PC-9 (cell line): ENCODE measurements around the gene EYA3. TPM values are rescaled to one million over a fixed set of nuclear protein-coding genes. Genes with fewer than 3 reads are reported as not detected.

Experiments
- BruUV-seq: library from RNA; stranded (reverse); fragments of 400-500 nt; replicated peaks from 2 replicates; lab custom pipeline; 2021; lab: Mats Ljungman, UMichigan
- CTCF ChIA-PET: fragments of 300-600 bp; sonication (Branson Sonifier 250); formaldehyde crosslinking; loops from one replicate; lab custom pipeline; 2022; ENCODE audit warnings: antibody characterized with exemption; lab: Charles Lee
- POLR2A ChIA-PET: fragments of 300-600 bp; sonication (Branson Sonifier 250); formaldehyde crosslinking; loops from one replicate; lab custom pipeline; 2022; ENCODE audit warnings: antibody characterized with exemption; ENCODE audit not compliant: unreplicated experiment; lab: Charles Lee
- DNase-seq, 2 experiments: peaks; one replicate each; pipeline versions ENCODE4 v3.0.0 to v3.0.0-alpha.2; 2015 to 2022; ENCODE audit warnings: mixed read lengths in 1 of 2
- H2AFZ ChIP-seq: fragments of 200-600 bp; sonication (generic); 2 replicates; pipeline ENCODE4 v1.8.1; 2017; ENCODE audit warnings: antibody characterized with exemption
- H3F3A ChIP-seq: fragments of 200-600 bp; sonication (generic); 2 replicates; pipeline ENCODE4 v1.8.1; 2017; ENCODE audit warnings: antibody characterized with exemption, mild to moderate bottlenecking, low read depth; ENCODE audit not compliant: insufficient read depth
- H3K27ac ChIP-seq: fragments of 200-600 bp; sonication (generic); 2 replicates; pipeline ENCODE4 v1.6.1; 2016; ENCODE audit warnings: mixed run types
- H3K27me3 ChIP-seq: fragments of 200-600 bp; sonication (generic); 2 replicates; pipeline ENCODE4 v1.6.1; 2016; ENCODE audit warnings: low read depth, mixed run types; ENCODE audit not compliant: insufficient read depth
- H3K36me3 ChIP-seq: fragments of 200-600 bp; sonication (generic); 2 replicates; pipeline ENCODE4 v1.6.1; 2016; ENCODE audit warnings: low read depth, mixed run types
- H3K4me1 ChIP-seq: fragments of 200-600 bp; sonication (generic); replicated peaks from 2 replicates; pipeline ENCODE4 v1.6.1; 2016; ENCODE audit warnings: mixed run types; ENCODE audit not compliant: insufficient read depth
- H3K4me2 ChIP-seq: fragments of 200-600 bp; sonication (generic); 2 replicates; pipeline ENCODE4 v1.6.1; 2017; ENCODE audit warnings: mixed run types
- H3K4me3 ChIP-seq: fragments of 200-600 bp; sonication (generic); 2 replicates; pipeline ENCODE4 v1.6.1; 2016; ENCODE audit warnings: mixed run types
- H3K79me2 ChIP-seq: fragments of 200-600 bp; sonication (generic); 2 replicates; pipeline ENCODE4 v1.6.1; 2017; ENCODE audit warnings: low read depth, mixed run types
- H3K9me2 ChIP-seq: fragments of 200-600 bp; sonication (generic); 2 replicates; pipeline ENCODE4 v1.8.1; 2017; ENCODE audit warnings: mild to moderate bottlenecking; ENCODE audit not compliant: insufficient read depth
- H3K9me3 ChIP-seq: fragments of 200-600 bp; sonication (generic); 2 replicates; pipeline ENCODE4 v1.8.1; 2016; ENCODE audit warnings: low read depth; ENCODE audit not compliant: insufficient read depth
- H4K20me1 ChIP-seq: fragments of 200-600 bp; sonication (generic); 2 replicates; pipeline ENCODE4 v1.8.1; 2017; ENCODE audit not compliant: insufficient read depth
- EZH2 ChIP-seq: fragments of 200-600 bp; sonication (generic); IDR thresholded peaks from 2 replicates; pipeline ENCODE4 v1.8.0; 2017; ENCODE audit warnings: antibody characterized with exemption, low read depth
- intact Hi-C: fragments of 100-400 bp; cut with micrococcal nuclease; formaldehyde crosslinking; loops from one replicate; pipeline ENCODE4 v1.10.0; 2022; ENCODE audit not compliant: unreplicated experiment
- total RNA-seq: library from RNA; stranded (reverse); gene quantifications from 2 replicates; pipeline ENCODE4 v1.2.3, GENCODE V29; 2021
- TF ChIP-seq, protein P1 (sequence below): fragments of 200-600 bp; sonication (generic); conservative IDR thresholded peaks from 2 replicates; pipeline ENCODE4 v1.6.1; 2017; ENCODE audit warnings: mixed run types, antibody characterized with exemption, mild to moderate bottlenecking, moderate library complexity

The EYA3 gene
- total RNA-seq, 1 experiment from 2014 or later: 19.0 TPM

- H3K27me3 ChIP-seq: no peaks in the 10 kb centered on the region
- H3K27ac ChIP-seq: no peak overlapping the region
- no peaks in the 10 kb centered on the region for H3K36me3 ChIP-seq
- peaks cover 35% of the 10 kb centered on the region for H3K4me1 ChIP-seq
- H3K9me2 ChIP-seq: no peaks in the 10 kb centered on the region
- H3K4me2 ChIP-seq: no peak overlapping the region
- TF ChIP-seq EZH2: no peak
- intact Hi-C loops: no loop called here
- no peaks in the 10 kb centered on the region for H3K9me3 ChIP-seq
- H2AFZ ChIP-seq: no peak overlapping the region
- CTCF ChIA-PET: no interaction called here
- H3F3A ChIP-seq: peaks cover 35% of the 10 kb centered on the region
- H3K4me3 ChIP-seq: no peak overlapping the region
- no peaks in the 10 kb centered on the region for H3K79me2 ChIP-seq
- DNase-seq: no peak
- H4K20me1 ChIP-seq: no peaks in the 10 kb centered on the region
- POLR2A ChIA-PET: interaction anchor here (0.6 to 0.7 kb wide), 2 partner anchors 8 to 67 kb away, joined by 4 to 6 read pairs; no protein-coding TSS in a partner anchor
- no TSS peak for BruUV-seq
Measured at GRCh38 chr1:28126212-28126611, 37.8 kb upstream of the EYA3 start.

DNA sequence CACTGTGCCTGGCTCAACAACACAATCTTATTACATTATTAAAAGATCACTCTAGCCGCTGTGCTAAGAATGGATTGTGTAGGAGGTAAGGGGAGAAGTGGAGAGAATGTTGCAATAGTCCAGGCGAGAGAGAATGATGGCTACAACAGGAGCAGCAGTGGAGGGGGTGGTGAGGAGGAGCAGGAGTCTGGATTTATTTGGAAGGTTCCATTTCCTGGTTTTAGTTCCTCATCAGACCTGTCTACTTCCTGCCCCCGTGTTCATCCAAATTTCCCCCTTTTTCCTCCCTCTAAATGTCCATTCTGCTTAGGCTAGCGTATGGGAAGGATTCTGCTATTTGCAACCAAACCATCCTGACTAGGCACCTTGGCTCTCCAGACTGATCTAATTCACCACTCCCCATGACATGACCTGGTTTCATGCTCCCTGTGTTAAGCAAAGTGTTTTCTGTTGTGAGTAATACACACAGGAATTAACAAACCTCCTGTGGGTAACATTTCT is 35.1 kb upstream of the EYA3 start:
- TF ChIP-seq, protein P1, sequence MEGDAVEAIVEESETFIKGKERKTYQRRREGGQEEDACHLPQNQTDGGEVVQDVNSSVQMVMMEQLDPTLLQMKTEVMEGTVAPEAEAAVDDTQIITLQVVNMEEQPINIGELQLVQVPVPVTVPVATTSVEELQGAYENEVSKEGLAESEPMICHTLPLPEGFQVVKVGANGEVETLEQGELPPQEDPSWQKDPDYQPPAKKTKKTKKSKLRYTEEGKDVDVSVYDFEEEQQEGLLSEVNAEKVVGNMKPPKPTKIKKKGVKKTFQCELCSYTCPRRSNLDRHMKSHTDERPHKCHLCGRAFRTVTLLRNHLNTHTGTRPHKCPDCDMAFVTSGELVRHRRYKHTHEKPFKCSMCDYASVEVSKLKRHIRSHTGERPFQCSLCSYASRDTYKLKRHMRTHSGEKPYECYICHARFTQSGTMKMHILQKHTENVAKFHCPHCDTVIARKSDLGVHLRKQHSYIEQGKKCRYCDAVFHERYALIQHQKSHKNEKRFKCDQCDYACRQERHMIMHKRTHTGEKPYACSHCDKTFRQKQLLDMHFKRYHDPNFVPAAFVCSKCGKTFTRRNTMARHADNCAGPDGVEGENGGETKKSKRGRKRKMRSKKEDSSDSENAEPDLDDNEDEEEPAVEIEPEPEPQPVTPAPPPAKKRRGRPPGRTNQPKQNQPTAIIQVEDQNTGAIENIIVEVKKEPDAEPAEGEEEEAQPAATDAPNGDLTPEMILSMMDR: no peak
- TF ChIP-seq EZH2: no peak
- DNase-seq: peak; percentile 16 to 77
- POLR2A ChIA-PET: no interaction called here

GRCh38 chr1:28122183-28122582 is 33.8 kb upstream of the EYA3 start:
- no peaks in the 10 kb centered on the region for H4K20me1 ChIP-seq
- H3K27ac ChIP-seq: 0 out of 2 replicates have a peak overlapping the region, but pooled peaks have one; percentile 13

More for the DNA sequence above, 35.1 kb upstream of the EYA3 start:
- intact Hi-C loops: no loop called here
- BruUV-seq: no TSS peak
- H3K4me1 ChIP-seq: peaks cover 19% of the 10 kb centered on the region
- no peaks in the 10 kb centered on the region for H4K20me1 ChIP-seq
- H3K27ac ChIP-seq: peak overlapping the region; percentile 83
- peaks cover 17% of the 10 kb centered on the region for H3F3A ChIP-seq
- peak overlapping the region; percentile 59 for H3K4me2 ChIP-seq
- H3K36me3 ChIP-seq: no peaks in the 10 kb centered on the region
- H3K9me3 ChIP-seq: no peaks in the 10 kb centered on the region
- H3K27me3 ChIP-seq: no peaks in the 10 kb centered on the region
- H3K4me3 ChIP-seq: no peak overlapping the region
- peak overlapping the region; percentile 33; the same call in 1 of the 2 replicates for H2AFZ ChIP-seq
- H3K79me2 ChIP-seq: no peaks in the 10 kb centered on the region
- CTCF ChIA-PET: no interaction called here
- no peaks in the 10 kb centered on the region for H3K9me2 ChIP-seq

More at GRCh38 chr1:28122183-28122582, 33.8 kb upstream of the EYA3 start:
- intact Hi-C loops: no loop called here
- BruUV-seq: no TSS peak
- no peaks in the 10 kb centered on the region for H3K9me2 ChIP-seq
- TF ChIP-seq, protein P1: no peak
- TF ChIP-seq EZH2: no peak
- H3K9me3 ChIP-seq: no peaks in the 10 kb centered on the region
- CTCF ChIA-PET: interaction anchor here (0.6 kb wide), 1 partner anchor 318 kb away, joined by 3 read pairs; no protein-coding TSS in a partner anchor
- H3K27me3 ChIP-seq: no peaks in the 10 kb centered on the region
- H3K4me3 ChIP-seq: no peak overlapping the region
- H3K36me3 ChIP-seq: no peaks in the 10 kb centered on the region
- peak in 1 of 2 experiments; percentile 37 for DNase-seq
- H3K79me2 ChIP-seq: no peaks in the 10 kb centered on the region
- H3K4me2 ChIP-seq: 0 out of 2 replicates have a peak overlapping the region, but pooled peaks have one; percentile 10
- no peak overlapping the region for H2AFZ ChIP-seq
- peaks cover 18% of the 10 kb centered on the region for H3K4me1 ChIP-seq
- POLR2A ChIA-PET: no interaction called here
- peaks cover 15% of the 10 kb centered on the region for H3F3A ChIP-seq
